SIG-M5 treated with dmso at 0.1 percent for 504 hours (cell line): ENCODE data around the gene PPP1R18.
"Not testable (repeated sequence)": the region's sequence is repeated elsewhere in the genome, so short reads cannot be mapped to it uniquely, and the experiment has no call there.

Source experiments
- DNase-seq: peaks from one replicate; lab custom pipeline; 2025; ENCODE audit not compliant: unreplicated experiment; lab: John Stamatoyannopoulos, UW

Gene PPP1R18

GRCh38 chr6:30720738-30721197 is 34.3 kb upstream of the PPP1R18 start:
- peak; percentile 55 for DNase-seq

DNA sequence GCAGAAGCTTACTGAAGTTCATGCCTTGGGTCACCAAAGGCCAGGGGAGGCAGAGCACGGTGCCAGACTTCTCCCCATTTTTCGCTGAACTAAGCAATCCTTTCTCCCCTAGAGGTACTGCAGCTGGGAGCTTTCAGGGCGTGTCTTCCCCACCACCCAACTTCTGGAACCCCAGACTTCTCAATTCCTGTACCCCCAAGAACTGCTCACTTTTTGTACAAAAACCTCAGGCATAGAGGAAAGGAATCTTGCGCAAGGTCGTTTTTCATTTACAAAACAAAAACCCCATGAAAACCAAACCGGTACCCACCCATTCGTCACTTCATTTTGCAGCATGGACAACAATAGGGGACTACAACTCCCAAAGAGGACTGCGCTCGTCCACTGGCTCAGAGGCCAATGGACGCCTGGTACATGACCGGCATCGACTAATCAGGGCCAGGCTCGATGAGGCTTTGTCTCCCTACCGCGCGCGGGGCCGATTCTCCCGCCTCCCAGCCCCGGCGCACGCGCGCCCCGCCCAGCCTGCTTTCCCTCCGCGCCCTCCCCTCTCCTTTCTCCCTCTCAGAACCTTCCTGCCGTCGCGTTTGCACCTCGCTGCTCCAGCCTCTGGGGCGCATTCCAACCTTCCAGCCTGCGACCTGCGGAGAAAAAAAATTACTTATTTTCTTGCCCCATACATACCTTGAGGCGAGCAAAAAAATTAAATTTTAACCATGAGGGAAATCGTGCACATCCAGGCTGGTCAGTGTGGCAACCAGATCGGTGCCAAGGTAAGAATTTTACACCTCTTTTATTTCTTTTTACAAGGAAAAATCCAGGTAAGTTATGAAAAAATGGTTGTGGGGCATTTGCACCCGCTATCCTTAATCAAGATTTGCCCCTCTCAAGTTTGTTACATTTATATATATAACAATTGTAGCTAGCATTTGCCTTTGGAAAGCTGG is 33.6 kb upstream of the PPP1R18 start, which contains the start of gene TUBB:
TUBB (plus strand) TSS at position 562 of the 947 bp plus-strand sequence; CDS start at position 717, 155 bp downstream.
- DNase-seq: peak; percentile 98

DNA sequence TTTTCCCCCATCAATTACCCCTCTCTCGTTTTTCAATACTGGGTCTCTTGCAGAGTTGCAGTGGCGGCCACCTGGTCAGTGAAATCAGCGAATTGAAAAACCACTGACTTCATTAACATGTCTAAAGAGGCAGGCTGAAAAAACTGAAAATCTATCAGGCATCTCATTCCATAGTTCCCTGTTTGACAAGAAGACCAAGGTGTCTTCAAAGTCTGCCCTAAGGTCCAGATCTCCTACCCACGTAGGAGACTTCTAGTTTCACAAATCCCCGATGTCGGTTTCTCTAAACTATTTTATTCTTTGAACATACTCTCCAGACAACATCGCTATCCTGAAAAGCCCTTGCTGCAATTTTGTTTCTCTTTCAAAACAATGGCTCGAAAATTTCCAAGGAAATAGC is 32.9 kb upstream of the PPP1R18 start:
- DNase-seq: no peak

DNA sequence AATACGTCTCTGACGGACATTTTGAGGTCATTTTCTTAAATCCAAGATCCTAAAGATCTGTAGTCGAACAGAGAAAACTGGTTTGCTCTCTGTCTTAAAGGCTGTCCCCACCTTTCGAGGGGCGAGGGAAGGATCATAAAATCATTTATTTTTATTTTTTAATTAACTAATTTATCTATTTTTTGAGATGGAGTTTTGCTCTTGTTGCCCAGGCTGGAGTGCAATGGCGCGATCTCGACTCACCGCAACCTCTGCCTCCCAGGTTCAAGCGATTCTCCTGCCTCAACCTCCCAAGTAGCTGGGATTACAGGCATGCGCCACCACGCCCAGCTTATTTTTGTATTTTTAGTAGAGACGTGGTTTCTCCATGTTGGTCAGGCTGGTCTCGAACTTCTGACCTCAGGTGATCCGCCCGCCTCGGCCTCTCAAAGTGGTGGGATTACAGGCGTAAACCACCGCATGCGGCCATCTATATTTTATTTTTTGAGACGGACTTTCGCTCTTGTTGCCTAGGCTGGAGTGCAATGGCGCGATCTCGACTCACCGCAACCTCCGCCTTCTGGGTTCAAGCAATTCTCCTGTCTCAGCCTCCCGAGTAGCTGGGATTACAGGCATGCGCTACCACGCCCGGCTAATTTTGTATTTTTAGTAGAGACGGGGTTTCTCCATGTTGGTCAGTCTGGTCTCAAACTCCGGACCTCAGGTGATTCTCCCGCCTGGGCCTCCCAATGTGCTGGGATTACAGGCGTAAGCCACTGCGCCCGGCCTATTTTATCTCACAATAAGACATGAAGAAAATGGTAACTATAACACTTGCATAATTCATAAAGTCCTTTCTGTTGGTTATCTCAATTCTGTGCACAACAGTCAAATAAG is 31.6 kb upstream of the PPP1R18 start:
- DNase-seq: not testable (repeated sequence)

DNA sequence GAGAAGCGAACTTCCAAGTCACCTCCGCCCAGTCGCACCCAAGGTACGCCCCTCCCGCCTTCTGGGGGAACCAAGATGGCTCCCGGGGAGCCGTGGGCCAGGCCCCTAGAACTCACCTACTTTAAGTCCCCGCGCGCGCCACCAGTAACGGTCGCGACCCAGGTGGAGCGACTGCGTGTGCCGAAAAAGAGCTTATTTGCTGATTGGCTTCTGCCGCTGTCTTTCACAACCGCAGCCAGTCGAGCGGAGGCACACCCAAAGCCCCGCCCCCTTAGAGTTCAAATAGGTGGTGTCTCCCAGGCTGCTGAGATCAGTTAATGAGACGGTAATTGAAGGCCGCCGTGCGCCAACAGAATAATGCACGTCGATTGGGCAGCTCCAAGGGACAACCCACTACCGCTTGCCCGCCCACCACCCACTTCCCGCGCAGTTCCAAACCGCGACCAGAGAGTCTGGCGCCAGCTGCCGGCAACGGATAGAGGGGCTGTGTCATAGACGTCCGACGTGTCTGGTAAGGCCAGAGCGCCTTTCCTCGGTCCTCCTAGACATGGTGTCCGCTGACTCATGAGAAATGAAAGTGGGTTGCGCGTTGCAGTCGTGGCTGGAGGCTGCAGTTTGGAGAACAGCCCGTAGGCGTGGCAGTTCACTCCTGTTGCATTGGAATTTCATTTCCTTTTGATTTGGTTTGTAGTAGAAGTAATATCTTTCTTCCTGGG is 30.8 kb upstream of the PPP1R18 start, which contains the start of gene MDC1:
MDC1 (minus strand) TSS at position 153 of the 716 bp plus-strand sequence. CDS start 2,106 bp downstream, outside the sequence.
- peak; percentile 100 for DNase-seq

DNA sequence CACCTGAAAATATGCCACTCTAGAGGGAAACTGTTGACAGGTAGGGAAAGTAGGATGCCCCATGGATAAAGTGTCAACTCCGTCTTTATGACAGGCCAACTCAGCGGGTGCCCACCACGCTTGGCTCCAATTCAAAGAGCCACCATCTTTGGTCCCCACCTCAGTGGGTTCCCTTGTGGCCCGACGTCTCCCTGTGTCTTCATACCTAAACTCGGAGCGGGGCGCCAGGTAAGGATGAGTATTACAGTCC is 30.4 kb upstream of the PPP1R18 start:
- no peak for DNase-seq

GRCh38 chr6:30714263-30714662 is 27.8 kb upstream of the PPP1R18 start:
- no peak for DNase-seq

GRCh38 chr6:30712441-30712945 is 26.0 kb upstream of the PPP1R18 start:
- DNase-seq: no peak

- no peak for DNase-seq
Observed at GRCh38 chr6:30711758-30712380, 25.4 kb upstream of the PPP1R18 start.

DNA sequence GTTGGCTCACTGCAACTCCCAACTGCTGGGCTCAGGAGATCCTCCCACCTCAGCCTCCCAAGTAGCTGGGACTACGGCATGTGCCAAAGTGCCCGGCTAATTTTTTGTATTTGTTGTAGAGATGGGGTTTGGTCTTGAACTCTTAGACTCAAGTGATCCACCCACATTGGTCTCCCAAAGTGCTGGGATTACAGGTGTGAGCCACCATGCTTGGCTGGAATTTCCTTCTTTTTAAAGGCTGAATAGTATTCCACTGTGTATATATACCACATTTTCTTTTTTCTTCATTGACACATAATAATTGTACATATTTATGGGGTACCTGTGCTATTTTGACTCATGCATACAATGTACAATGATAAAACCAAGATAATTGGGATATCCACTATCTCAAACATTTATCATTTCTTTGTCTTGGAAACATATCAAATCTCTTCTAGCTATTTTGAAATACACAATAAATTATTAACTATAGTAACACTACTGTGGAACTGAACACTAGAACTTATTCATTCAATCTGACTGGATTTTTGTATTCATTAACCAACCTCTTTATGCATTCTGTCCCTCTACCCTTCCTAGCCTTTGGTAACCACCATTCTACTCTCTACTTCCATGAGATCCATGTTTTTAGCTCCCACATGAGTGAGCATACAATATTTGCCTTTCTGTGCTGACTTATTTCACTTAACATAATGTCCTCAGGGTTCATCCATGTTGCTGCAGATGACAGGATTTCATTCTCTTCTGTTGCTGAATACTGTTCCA is 22.8 kb upstream of the PPP1R18 start:
- no peak for DNase-seq

DNA sequence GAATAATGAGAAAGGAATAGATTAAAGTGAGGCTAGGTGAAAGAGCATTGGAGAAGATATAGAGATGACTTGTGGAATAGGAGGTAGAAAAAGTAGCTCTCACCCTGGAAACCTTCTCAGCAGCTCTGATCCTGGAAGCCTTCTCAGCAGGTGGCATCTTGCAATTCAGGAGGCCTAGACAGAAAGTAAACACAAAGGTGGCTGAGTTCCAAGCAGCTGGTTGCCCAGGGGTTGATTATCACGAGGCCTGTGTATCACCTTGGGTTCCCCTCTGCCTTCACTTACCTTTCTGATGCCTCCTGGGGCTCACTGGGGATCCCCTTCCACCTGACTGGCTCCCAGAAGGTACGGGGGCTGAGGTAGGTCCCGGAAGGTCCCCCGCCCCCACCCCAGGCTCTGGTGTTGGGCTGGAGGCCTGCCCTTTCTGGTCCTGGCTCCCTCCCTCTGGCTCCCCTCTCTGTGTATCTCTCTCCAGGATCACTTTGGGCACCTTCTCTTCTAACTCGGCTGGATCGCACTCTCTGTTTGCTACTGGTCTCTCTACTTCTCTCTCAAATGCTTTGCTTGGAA is 20.9 kb upstream of the PPP1R18 start:
- no peak for DNase-seq

- DNase-seq: no peak
Observed at GRCh38 chr6:30705620-30706019, 19.2 kb upstream of the PPP1R18 start.

- DNase-seq: no peak
Observed at GRCh38 chr6:30703821-30704220, 17.4 kb upstream of the PPP1R18 start.

DNA sequence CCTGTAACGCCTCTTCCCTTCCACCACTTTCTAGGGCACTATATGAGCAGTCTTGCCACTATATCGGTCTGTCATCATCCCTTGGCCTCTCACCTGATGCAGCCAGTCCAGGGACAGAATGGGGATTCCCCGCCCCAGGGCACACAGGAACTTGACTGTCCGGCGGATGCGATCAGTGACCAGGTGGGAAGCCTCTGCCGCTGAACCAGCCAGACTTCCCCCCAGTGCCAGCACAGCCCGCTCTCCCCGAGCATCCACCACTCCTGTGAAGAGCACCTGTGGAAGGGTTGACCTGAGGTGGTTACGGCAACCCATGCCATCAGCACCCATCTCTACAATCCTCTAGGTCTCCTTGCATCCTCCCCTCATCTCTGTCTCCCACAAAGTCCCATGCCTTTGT is 16.6 kb upstream of the PPP1R18 start:
- DNase-seq: no peak

GRCh38 chr6:30700340-30700739 is 13.9 kb upstream of the PPP1R18 start:
- no peak for DNase-seq

GRCh38 chr6:30696432-30696831 is 10.0 kb upstream of the PPP1R18 start:
- no peak for DNase-seq

GRCh38 chr6:30691208-30691847 is 4.9 kb upstream of the PPP1R18 start:
- no peak for DNase-seq

GRCh38 chr6:30690403-30691207 is 4.2 kb upstream of the PPP1R18 start, which contains the start of gene NRM:
NRM (minus strand) TSS chr6:30690984; CDS start chr6:30690974, 10 bp downstream.
- peak; percentile 74 for DNase-seq
